NB4 (cell line): Measurements from ENCODE around the gene FHIP1B.

ENCODE experiments used
- MYC ChIP-seq: IDR thresholded peaks from 2 replicates; pipeline ENCODE4 v1.6.1; 2011; ENCODE audit warnings: low read depth, low read length
- POLR2A ChIP-seq: IDR thresholded peaks from 2 replicates; pipeline ENCODE4 v1.6.1; 2011; ENCODE audit warnings: mild to moderate bottlenecking; ENCODE audit not compliant: insufficient read length; ENCODE audit errors: extremely low read depth
- TF ChIP-seq, protein P1 (sequence below): IDR thresholded peaks from one replicate; pipeline ENCODE4 v1.5.1; 2012; ENCODE audit warnings: low read depth, low read length
- TF ChIP-seq, protein P2 (sequence below): IDR thresholded peaks from 2 replicates; pipeline ENCODE4 v1.6.1; 2011; ENCODE audit warnings: low read depth, low read length

DNA sequence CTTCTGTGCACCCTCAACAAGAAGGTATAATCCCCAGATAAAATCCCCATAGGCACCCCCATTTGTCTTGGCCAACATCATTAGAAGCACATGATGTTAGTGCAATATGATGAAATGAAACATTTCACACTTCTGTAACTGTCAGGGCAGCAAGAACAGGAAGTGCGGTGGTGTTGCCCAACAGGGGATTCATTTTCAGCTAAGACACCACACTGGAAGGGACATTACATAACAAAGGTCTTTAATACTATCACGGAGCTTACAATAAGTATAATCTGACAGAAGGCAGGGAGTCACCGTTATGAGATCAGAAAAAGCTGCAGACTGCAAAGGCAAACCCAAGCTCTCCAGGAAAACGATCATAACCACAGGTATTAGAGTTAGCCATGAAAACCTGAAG is 33.5 kb downstream of the FHIP1B start:
- TF ChIP-seq, protein P1, sequence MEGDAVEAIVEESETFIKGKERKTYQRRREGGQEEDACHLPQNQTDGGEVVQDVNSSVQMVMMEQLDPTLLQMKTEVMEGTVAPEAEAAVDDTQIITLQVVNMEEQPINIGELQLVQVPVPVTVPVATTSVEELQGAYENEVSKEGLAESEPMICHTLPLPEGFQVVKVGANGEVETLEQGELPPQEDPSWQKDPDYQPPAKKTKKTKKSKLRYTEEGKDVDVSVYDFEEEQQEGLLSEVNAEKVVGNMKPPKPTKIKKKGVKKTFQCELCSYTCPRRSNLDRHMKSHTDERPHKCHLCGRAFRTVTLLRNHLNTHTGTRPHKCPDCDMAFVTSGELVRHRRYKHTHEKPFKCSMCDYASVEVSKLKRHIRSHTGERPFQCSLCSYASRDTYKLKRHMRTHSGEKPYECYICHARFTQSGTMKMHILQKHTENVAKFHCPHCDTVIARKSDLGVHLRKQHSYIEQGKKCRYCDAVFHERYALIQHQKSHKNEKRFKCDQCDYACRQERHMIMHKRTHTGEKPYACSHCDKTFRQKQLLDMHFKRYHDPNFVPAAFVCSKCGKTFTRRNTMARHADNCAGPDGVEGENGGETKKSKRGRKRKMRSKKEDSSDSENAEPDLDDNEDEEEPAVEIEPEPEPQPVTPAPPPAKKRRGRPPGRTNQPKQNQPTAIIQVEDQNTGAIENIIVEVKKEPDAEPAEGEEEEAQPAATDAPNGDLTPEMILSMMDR: no peak
- TF ChIP-seq POLR2A (no peak), MYC (peak; percentile 97)
- TF ChIP-seq, protein P2, sequence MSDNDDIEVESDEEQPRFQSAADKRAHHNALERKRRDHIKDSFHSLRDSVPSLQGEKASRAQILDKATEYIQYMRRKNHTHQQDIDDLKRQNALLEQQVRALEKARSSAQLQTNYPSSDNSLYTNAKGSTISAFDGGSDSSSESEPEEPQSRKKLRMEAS: peak; percentile 95
